Activated T-helper 17 cell treated with anti-CD3 and anti-CD28 coated beads, Interleukin-2, amount 50 U/mL, for 72 hours (primary cell): ENCODE data around the gene SART3. TPM values are rescaled to one million over a fixed set of nuclear protein-coding genes. Genes with fewer than 3 reads are reported as not detected.

Experiments
- ATAC-seq: fragments of 150-1000 bp; cut with Tn5 transposase; replicated peaks from 2 replicates; pipeline ENCODE4 v1.10.0; 2021; ENCODE audit warnings: mild to moderate bottlenecking, moderate library complexity
- H3K27ac Mint-ChIP-seq: one replicate; pipeline ENCODE4 v1.8.0; 2022; ENCODE audit warnings: mixed read lengths
- H3K27me3 Mint-ChIP-seq: one replicate; pipeline ENCODE4 v1.8.0; 2022; ENCODE audit warnings: mixed read lengths
- H3K36me3 Mint-ChIP-seq: one replicate; pipeline ENCODE4 v1.8.0; 2022; ENCODE audit warnings: low read depth, mild to moderate bottlenecking, mixed read lengths
- H3K4me1 Mint-ChIP-seq: one replicate; pipeline ENCODE4 v1.8.0; 2022; ENCODE audit warnings: mixed read lengths
- H3K4me3 Mint-ChIP-seq: one replicate; pipeline ENCODE4 v1.8.0; 2022; ENCODE audit warnings: mild to moderate bottlenecking, mixed read lengths
- H3K9me3 Mint-ChIP-seq: one replicate; pipeline ENCODE4 v1.8.0; 2022; ENCODE audit warnings: mixed read lengths
- total RNA-seq, 2 donors: library from RNA; stranded (reverse); gene quantifications; one replicate each; pipeline ENCODE4 v1.2.3, GENCODE V29; 2022

The SART3 gene
- total RNA-seq, 2 donors from 2014 or later, result 85.0 to 98.6 TPM

DNA sequence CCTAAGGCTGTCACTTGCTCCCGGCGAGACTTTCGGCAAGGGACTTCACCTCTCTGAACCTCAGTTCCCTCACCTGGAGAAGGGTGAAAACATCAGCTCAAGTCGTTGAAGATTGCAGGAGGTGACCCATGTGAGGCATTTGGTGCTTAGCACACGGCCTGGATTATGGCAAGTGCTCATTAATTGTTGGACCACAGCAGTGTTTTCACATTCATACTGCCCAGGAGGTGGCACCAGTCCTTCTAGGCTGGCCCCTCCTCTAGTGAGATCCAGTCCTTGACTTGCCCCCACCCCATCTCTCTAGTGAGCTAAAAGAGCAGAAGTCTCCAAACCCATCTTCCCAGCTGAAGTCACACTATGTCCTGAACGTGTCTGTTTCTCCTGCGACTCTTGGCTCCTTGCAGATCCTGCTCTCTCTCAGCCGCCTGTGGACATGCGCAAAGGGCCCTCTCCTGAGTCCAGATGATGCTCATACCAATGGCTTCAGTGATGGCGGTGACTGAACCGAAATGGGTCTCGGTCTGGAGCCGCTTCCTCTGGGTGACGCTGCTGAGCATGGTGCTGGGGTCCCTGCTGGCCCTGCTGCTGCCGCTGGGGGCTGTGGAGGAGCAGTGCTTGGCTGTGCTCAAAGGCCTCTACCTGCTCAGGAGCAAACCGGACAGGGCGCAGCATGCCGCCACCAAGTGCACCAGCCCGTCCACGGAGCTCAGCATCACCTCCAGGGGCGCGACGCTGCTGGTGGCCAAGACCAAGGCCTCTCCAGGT lies 44.3 kb downstream of the SART3 start:
- no peak for ATAC-seq
- H3K27ac Mint-ChIP-seq, result peak overlapping the region; percentile 19
- no peaks in the 10 kb centered on the region for H3K27me3 Mint-ChIP-seq
- peak overlapping the region; percentile 84 for H3K4me3 Mint-ChIP-seq
- H3K36me3 Mint-ChIP-seq, result peaks cover 46% of the 10 kb centered on the region
- peaks cover 8% of the 10 kb centered on the region for H3K4me1 Mint-ChIP-seq
- no peaks in the 10 kb centered on the region for H3K9me3 Mint-ChIP-seq

DNA sequence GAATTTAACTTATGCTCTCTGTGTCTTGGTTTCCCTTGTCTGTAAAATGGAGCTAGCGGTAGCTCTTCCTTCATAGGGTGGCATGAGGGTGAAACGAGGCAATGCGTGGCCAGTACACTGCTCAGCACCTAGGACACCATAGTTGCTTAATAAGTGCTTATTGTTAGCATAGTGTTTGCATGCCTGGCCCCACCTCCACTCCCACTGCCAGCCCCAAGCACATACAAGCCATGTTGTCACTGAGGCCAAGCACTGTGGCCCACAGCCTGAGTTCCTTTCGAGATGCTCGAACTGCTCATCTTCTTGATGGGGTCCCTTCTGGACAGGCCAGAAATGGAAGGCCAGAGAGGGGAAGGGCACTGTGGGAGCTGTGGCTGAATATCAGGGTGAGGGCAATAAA lies 45.1 kb downstream of the SART3 start:
- peak overlapping the region; percentile 86 for H3K27ac Mint-ChIP-seq
- ATAC-seq, result no peak

DNA sequence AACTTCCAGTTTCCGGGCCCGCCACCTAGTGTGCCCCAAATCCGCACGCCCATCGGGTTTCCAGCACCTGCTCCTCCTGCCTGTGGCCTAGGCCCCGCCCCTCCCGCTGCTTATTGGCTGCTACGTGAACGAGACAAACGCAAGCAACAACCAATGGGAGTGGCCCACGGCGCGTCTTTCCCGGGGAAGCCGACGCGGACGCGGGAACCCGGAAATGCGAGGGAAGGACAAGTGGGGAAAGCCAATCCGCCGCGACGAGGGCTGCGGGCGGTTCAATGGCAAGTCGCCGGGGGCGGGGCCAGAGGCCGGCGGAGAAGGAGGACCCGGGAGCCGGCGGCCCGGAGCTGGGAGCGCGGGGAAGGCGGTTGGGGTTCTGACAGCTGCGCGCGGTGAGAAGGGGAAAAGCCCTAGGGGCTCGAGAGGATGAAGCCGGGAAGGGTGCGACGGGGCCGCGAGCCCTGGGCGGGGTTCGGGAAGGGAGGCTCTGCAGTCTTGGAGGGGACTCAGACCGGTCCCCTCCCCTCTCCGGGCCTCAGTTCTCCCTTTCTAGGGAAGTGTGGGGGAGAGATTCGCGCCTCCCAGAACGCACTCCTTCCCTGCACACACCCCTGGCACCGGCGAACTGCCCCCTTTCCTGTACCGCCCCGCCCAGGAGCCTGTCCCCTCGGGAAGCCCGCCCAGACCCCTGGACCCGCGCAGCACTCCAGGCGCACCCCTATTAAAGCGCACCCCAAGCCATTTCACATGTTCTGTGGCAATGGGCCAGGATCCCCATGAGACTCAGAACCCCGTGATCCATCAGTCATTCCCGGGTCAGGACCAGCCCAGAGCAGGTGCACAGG lies 45.8 kb downstream of the SART3 start, which contains the start of gene FICD:
TSS of gene FICD (plus strand) at position 305 of the 842 bp plus-strand sequence. CDS start 1,696 bp downstream, outside the sequence.
- H3K36me3 Mint-ChIP-seq, result peaks cover 31% of the 10 kb centered on the region
- ATAC-seq, result peak; percentile 96
- no peaks in the 10 kb centered on the region for H3K27me3 Mint-ChIP-seq
- peak within 1 kb of the TSS; percentile 84 for H3K4me3 Mint-ChIP-seq
- H3K9me3 Mint-ChIP-seq, result no peaks in the 10 kb centered on the region
- H3K27ac Mint-ChIP-seq, result peak within 1 kb of the TSS; percentile 86
- H3K4me1 Mint-ChIP-seq, result peaks cover 9% of the 10 kb centered on the region

More for the DNA sequence above, 45.1 kb downstream of the SART3 start:
- H3K36me3 Mint-ChIP-seq, result peaks cover 38% of the 10 kb centered on the region
- peak overlapping the region; percentile 84 for H3K4me3 Mint-ChIP-seq
- no peaks in the 10 kb centered on the region for H3K27me3 Mint-ChIP-seq
- H3K9me3 Mint-ChIP-seq, result no peaks in the 10 kb centered on the region
- peaks cover 9% of the 10 kb centered on the region for H3K4me1 Mint-ChIP-seq

DNA sequence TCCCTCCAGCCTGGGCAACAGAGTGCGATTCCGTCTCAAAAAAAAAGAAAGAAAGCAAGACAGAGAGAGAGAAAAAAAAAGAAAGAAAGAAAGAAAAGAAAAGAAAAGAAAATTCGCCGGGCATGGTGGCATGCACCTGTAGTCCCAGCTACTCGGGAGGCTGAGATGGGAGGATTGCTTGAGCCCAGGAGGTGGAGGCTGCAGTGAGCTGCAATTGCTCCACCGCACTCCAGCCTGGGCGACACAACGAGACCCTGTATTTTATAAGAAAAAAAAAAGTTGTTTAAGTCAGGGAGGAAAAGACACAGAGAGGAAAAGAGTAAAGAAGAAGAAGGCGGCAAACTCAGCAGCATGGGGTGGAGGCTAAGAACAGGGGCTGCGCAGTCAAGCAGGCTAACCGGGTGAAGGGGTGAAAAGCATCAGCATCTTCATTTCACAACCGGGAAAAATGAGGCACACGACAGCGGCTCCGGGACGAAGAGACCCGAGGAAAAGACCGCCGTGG lies 46.5 kb downstream of the SART3 start:
- Mint-ChIP-seq H3K27me3 (no peaks in the 10 kb centered on the region), H3K27ac (peak overlapping the region; percentile 86), H3K4me3 (peak overlapping the region; percentile 84), H3K36me3 (peaks cover 24% of the 10 kb centered on the region), H3K4me1 (peaks cover 9% of the 10 kb centered on the region), H3K9me3 (no peaks in the 10 kb centered on the region)
- ATAC-seq, result peak; percentile 12

DNA sequence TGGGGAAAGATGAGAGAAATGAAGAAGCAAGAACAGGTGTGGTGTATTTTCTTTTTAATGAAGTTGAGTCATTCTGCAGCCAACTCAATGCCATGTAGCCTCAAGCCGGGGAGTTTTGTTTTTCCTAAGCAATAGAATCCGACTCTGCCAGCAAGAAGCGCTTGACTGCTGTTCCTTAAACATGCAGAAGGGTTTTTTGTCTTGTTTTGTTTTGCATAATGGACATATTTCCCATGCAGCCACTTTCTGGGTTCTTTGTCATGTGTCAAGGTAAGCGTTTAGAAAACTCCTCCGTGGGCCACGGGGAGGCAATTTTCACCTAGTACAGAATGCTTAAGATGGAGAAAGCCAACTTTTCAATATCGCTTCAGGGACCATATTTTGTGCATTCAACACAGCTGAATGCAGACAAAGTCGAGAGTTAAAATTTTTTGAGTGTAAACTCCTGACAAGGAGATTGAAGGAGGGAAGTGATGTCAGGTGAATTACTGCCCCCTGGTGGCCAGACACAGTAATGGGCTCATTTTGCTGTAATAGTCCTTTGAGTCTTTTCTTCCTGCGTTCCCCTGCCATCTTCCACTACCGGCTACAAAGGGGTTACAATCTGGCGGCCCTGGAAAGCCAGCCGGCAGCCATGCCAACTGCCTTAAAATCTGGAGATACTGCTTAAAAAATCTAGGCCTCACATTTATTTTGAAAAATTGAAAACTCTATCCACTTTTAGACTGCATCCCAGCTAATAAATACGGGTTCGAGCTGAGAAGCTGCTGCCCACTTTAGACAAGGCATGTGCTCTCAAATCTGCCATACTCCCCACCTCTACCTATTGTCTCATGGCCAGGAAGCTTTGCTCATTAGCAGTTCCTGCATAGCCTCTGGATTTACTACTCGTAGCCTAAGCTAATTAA lies 49.1 kb downstream of the SART3 start:
- H3K27ac Mint-ChIP-seq, result peak overlapping the region; percentile 25
- H3K36me3 Mint-ChIP-seq, result peaks cover 2% of the 10 kb centered on the region
- H3K9me3 Mint-ChIP-seq, result no peaks in the 10 kb centered on the region
- no peaks in the 10 kb centered on the region for H3K27me3 Mint-ChIP-seq
- H3K4me1 Mint-ChIP-seq, result peaks cover 5% of the 10 kb centered on the region
- peak overlapping the region; percentile 55 for H3K4me3 Mint-ChIP-seq
- ATAC-seq, result no peak

DNA sequence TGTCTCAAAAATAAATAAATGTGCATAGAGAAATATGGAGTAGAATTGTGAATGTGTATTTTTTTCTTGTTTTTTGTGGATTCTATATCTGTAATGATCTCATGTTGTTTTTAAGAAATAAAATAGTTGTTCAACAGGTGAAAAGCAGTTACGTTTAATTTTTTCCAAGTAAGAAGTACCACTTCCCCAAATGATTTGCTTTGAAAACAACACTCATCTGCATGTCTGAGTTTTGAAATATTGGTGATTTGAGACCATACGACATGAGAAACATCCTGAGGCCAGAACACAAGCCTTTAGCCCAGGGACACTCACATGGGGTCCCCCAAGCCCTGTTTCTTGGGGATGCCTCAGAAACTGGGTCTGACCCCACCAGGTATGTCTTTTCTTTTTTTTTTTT lies 50.1 kb downstream of the SART3 start:
- Mint-ChIP-seq H3K4me3 (no peak overlapping the region), H3K27me3 (no peaks in the 10 kb centered on the region), H3K36me3 (no peaks in the 10 kb centered on the region), H3K27ac (no peak overlapping the region), H3K4me1 (peaks cover 5% of the 10 kb centered on the region), H3K9me3 (no peaks in the 10 kb centered on the region)
- ATAC-seq, result no peak

DNA sequence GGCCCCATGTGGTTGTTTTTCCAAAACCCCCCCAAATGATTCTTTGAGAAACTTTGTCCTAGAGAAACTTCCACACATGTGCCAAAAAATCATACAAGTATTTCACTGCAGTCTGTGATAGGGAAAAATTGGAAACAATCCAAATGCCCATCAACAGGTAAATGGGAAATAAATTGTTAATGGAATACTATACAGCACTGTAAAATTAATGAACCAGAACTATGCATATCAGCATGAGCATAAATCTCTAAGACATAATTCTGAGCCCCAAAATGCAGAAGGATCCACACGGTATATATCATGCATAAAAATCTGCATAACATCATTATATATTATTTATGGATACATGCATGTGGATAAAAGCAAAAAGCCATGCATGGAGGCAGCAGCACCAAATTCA lies 51.2 kb downstream of the SART3 start:
- H3K27me3 Mint-ChIP-seq, result peaks cover 9% of the 10 kb centered on the region
- H3K9me3 Mint-ChIP-seq, result no peaks in the 10 kb centered on the region
- H3K27ac Mint-ChIP-seq, result no peak overlapping the region
- no peak for ATAC-seq
- peaks cover 5% of the 10 kb centered on the region for H3K4me1 Mint-ChIP-seq
- H3K36me3 Mint-ChIP-seq, result no peaks in the 10 kb centered on the region
- H3K4me3 Mint-ChIP-seq, result no peak overlapping the region

DNA sequence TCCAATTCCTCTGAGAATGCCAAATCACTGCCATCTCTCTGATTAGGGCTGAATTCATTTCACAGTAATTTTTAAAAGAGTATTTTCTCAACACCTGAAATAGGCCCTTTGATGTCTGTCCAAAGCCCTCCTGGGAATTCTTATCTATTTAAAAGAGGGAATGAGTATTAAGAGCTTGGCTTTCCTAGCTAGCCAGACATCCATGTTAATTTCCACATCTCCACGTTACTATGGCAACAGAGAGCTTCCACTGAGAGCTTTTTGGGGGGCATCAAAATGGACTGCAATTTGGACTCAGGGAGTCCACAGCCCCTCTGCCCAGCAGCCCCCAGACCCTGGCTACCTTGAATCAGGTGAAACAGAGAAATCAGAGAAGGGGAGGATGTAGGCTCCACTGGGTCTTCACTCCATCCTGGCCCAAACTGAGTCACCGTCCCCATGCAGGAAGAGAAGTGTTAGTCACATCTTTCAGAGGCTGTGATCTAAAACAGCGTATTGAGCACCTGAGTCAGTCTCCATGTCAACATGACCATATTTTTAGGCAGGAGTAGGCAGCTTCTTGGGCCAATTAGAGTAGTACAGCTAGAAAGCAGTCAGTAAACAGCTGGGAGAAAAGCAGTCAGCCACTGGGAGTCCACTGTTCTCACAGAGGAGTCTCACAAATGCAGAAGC lies 52.9 kb downstream of the SART3 start:
- Mint-ChIP-seq H3K9me3 (peaks cover 13% of the 10 kb centered on the region), H3K27ac (peak overlapping the region; percentile 67), H3K4me3 (no peak overlapping the region), H3K36me3 (no peaks in the 10 kb centered on the region), H3K4me1 (peaks cover 5% of the 10 kb centered on the region), H3K27me3 (peaks cover 24% of the 10 kb centered on the region)
- peak; percentile 98 for ATAC-seq

DNA sequence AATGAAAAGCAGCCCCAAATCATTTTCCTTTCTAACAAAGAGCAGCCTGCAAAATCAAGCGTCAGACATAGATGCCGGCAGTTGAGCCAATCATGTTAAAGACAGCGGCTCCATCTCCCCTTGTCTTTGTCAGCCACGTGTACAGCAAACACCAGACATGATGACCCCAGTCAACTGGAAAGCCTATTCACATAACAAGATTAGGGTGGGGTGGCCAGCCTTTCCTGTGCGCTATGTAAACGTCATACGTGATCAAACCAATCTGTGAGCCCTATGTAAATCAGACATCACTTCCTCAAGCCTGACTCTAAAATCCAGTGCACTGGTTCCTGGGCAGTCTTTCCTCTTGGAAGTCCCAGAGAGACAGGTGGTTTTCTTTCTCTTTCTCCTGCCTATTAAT lies 55.8 kb downstream of the SART3 start:
- no peaks in the 10 kb centered on the region for H3K4me1 Mint-ChIP-seq

DNA sequence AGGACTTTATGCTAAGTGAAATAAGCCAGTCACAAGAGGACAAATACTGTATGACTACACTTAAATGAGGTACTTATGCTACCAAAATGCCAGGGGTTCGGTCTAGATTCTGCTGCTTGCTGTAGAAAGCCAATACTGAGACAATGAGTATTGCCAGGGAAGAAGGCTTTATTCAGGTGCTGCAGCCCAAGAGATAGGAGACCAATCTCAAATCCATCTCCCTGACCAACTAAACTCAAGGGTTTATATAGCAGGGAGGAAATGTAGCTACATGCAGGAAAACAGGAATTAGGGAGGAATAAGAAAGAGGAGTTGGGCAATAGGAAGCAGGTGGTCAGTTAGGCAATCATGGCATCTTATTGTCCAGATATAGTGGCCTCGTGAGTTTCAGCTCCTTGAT lies 58.1 kb downstream of the SART3 start:
- Mint-ChIP-seq H3K9me3 (peaks cover 21% of the 10 kb centered on the region), H3K27ac (no peak overlapping the region), H3K36me3 (no peaks in the 10 kb centered on the region), H3K27me3 (peaks cover 37% of the 10 kb centered on the region), H3K4me3 (no peak overlapping the region), H3K4me1 (no peaks in the 10 kb centered on the region)
- no peak for ATAC-seq

More for the DNA sequence above, 55.8 kb downstream of the SART3 start:
- Mint-ChIP-seq H3K27me3 (peaks cover 27% of the 10 kb centered on the region), H3K27ac (no peak overlapping the region), H3K9me3 (peaks cover 21% of the 10 kb centered on the region), H3K4me3 (no peak overlapping the region), H3K36me3 (no peaks in the 10 kb centered on the region)
- ATAC-seq, result no peak

DNA sequence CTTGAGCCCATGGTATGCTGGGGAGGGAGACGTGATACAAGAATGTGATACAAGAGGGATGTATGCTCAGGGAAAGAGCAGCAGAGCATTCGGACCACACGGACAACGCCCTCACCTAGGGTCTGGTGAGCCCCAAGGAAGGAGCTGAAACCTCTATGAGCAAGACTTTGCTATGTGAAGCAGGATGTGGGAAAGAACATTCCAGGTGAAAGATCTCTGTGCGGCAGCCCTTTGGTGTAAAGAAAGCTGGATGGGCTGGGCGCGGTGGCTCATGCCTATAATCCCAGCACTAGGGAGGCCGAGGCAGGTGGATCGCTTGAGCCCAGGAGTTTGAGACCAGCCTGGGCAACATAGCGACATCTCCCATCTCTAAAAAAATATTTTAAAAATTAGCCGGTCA lies 62.8 kb downstream of the SART3 start:
- H3K27me3 Mint-ChIP-seq, result peaks cover 32% of the 10 kb centered on the region
- no peak overlapping the region for H3K4me3 Mint-ChIP-seq
- no peak for ATAC-seq
- no peak overlapping the region for H3K27ac Mint-ChIP-seq
- no peaks in the 10 kb centered on the region for H3K4me1 Mint-ChIP-seq
- H3K9me3 Mint-ChIP-seq, result peaks cover 8% of the 10 kb centered on the region
- H3K36me3 Mint-ChIP-seq, result no peaks in the 10 kb centered on the region

DNA sequence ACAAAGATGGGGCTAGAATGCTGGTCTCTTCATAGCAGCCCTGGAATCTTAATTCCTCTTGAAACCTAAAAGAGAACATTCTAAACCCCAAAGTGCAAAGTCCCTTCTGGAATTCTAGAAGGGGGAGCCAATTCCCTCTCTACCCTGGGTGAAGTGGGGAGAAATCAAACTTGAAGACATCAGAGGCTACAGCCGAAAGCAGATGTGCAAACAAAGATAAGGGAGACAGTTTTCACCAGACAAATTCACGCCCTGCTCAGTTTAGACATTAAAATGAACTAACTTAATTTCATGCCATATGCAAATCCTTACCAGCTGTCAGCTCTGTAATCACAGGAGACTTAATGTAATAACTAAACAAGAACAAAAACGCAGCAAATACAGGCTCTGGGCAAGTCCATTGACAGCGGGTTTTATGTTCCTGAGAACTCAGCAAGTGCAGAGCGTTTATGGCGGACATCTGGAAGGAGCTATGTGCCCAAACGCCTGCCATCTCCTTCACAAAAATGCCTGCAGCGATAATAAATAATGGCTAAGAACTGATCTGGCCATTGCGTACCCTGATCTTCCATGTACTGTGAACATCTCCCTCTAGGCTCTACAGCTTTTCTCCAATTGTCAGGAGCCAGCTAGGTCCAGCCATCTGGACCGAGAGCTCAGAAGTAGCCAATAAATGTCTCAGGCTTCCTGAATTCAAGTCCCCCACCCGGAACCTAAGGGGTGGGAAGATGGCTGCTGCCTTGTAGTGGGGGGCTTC lies 65.0 kb downstream of the SART3 start:
- no peaks in the 10 kb centered on the region for H3K36me3 Mint-ChIP-seq
- no peak overlapping the region for H3K4me3 Mint-ChIP-seq
- no peak for ATAC-seq
- H3K27ac Mint-ChIP-seq, result no peak overlapping the region
- H3K27me3 Mint-ChIP-seq, result peaks cover 36% of the 10 kb centered on the region
- H3K9me3 Mint-ChIP-seq, result no peaks in the 10 kb centered on the region
- no peaks in the 10 kb centered on the region for H3K4me1 Mint-ChIP-seq

DNA sequence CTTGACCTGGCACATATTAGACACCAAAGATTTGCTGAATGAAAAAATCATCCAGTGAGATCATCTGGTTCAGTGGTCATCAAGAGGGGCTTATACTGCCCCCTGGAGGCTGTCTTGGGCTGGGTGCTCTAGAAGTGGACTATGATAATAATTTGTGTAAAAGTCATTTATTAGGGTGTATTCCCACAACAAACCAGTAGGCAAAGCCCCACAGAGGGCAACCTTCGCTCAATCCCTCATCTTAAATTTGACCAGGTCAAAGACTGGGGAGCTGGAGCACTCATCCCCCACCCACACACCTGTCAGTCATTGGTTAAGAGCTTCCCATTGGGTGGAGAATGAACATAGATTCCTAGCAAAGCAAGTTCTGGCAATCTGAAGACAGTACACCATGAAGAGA lies 65.9 kb downstream of the SART3 start:
- Mint-ChIP-seq H3K27me3 (peaks cover 38% of the 10 kb centered on the region), H3K4me1 (no peaks in the 10 kb centered on the region), H3K27ac (no peak overlapping the region), H3K4me3 (no peak overlapping the region), H3K36me3 (no peaks in the 10 kb centered on the region), H3K9me3 (no peaks in the 10 kb centered on the region)
- no peak for ATAC-seq
